ENCODE results near the gene SMAD2.
A peak's percentile ranks its signal among the peaks of the same experiment; 100 is the strongest.
"Not testable (repeated sequence)": the region's sequence is repeated elsewhere in the genome, so short reads cannot be mapped to it uniquely, and the experiment has no call there.

The SMAD2 gene

DNA sequence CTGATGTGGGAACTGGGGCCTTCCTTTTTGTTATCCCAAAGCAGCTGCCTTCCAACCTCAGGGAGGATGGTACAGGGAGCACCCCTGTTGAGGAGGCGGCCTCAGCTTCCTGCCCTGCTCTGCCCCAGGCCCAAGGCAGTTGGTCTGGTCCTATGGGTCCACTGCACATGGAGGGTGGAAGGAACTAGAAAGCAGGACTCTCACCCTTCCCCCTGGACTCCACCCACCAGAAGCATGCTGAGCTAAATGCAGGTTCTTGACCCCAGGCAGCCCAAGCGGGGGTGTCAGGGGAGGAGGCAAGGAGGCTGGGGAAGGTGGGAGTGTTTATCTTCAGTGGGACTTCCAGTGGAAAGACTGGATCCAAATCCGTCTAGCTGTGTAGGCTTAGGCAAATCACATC, 158.5 kb downstream of the SMAD2 start:
- Histone ChIP-seq H2AFZ (ENCODE audit: low read depth, low read length) (peak overlapping the region; percentile 91), H4K20me1 (ENCODE audit: insufficient read depth, low read length) (no peaks in the 10 kb centered on the region), H3K36me3 (replicated peaks; ENCODE audit: low read depth, low read length) (no peaks in the 10 kb centered on the region), H3K79me2 (ENCODE audit: low read length) (no peaks in the 10 kb centered on the region), H3K4me1 (ENCODE audit: low read length) (peaks cover 16% of the 10 kb centered on the region), H3K9ac (ENCODE audit: low read length) (no peak overlapping the region), H3K9me3 (ENCODE audit: insufficient read depth, low read length) (no peaks in the 10 kb centered on the region), H3K27ac (ENCODE audit: low read length) (no peak overlapping the region), H3K27me3 (ENCODE audit: low read depth, low read length) (peaks cover 19% of the 10 kb centered on the region; the same call in 1 of the 2 replicates), H3K4me2 (ENCODE audit: low read length) (no peak overlapping the region), H3K4me3 (ENCODE audit: low read length) (no peak overlapping the region)
- TF ChIP-seq EZH2phosphoT487 (IDR thresholded peaks at IDR 0.05; ENCODE audit: low read depth) = no peak
- TF ChIP-seq, protein P1, sequence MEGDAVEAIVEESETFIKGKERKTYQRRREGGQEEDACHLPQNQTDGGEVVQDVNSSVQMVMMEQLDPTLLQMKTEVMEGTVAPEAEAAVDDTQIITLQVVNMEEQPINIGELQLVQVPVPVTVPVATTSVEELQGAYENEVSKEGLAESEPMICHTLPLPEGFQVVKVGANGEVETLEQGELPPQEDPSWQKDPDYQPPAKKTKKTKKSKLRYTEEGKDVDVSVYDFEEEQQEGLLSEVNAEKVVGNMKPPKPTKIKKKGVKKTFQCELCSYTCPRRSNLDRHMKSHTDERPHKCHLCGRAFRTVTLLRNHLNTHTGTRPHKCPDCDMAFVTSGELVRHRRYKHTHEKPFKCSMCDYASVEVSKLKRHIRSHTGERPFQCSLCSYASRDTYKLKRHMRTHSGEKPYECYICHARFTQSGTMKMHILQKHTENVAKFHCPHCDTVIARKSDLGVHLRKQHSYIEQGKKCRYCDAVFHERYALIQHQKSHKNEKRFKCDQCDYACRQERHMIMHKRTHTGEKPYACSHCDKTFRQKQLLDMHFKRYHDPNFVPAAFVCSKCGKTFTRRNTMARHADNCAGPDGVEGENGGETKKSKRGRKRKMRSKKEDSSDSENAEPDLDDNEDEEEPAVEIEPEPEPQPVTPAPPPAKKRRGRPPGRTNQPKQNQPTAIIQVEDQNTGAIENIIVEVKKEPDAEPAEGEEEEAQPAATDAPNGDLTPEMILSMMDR (IDR thresholded peaks at IDR 0.05; ENCODE audit: low read depth, low read length) = no peak

DNA sequence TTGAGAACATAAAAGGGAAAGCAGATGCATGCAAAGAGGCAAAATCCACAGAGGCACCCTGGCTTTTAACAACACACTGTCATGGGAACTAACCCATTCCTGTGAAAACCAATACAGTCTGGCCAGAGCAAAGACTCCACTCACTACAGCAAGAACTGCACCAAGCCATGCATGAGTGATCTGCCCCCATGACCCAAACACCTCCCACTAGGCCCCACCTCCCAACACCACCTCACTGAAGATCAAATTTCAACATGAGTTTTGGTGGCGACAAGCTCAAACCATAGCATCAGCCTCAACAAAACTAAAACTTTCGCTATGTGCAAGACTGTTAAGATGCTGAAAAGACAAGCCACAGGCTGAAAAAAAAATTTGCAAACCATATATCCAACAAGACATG, 162.8 kb downstream of the SMAD2 start:
- no peaks in the 10 kb centered on the region for H3K79me2 ChIP-seq (ENCODE audit: low read length)
- H3K9me3 ChIP-seq (ENCODE audit: insufficient read depth, low read length) = no peaks in the 10 kb centered on the region
- no peak overlapping the region for H2AFZ ChIP-seq (ENCODE audit: low read depth, low read length)
- H3K9ac ChIP-seq (ENCODE audit: low read length) = no peak overlapping the region
- TF ChIP-seq EZH2phosphoT487 (IDR thresholded peaks at IDR 0.05; ENCODE audit: low read depth) = no peak
- TF ChIP-seq, protein P1 (IDR thresholded peaks at IDR 0.05; ENCODE audit: low read depth, low read length) = no peak
- peaks cover 12% of the 10 kb centered on the region for H3K4me1 ChIP-seq (ENCODE audit: low read length)
- no peak overlapping the region for H3K4me2 ChIP-seq (ENCODE audit: low read length)
- H4K20me1 ChIP-seq (ENCODE audit: insufficient read depth, low read length) = no peaks in the 10 kb centered on the region
- no peak overlapping the region for H3K27ac ChIP-seq (ENCODE audit: low read length)
- H3K27me3 ChIP-seq (ENCODE audit: low read depth, low read length) = peaks cover 1% of the 10 kb centered on the region; the same call in 1 of the 2 replicates
- H3K36me3 ChIP-seq (replicated peaks; ENCODE audit: low read depth, low read length) = no peaks in the 10 kb centered on the region
- no peak overlapping the region for H3K4me3 ChIP-seq (ENCODE audit: low read length)

DNA sequence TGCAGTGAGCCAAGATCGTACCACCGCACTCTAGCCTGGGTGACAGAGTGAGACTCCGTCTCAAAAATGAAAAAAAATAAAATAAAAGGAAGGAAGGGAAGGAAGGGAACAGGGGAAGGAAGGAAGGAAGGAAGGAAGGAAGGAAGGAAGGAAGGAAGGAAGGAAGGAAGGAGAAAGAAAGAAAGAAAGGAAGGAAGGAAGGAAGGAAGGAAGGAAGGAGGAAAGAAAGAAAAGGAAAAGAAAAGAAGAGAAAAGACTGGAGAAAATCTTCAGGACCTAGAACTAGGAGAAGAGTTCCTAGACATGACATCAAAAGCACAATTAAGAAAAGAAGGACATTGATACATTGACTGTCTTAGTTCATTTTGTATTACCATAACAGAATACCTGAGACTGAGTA, 163.3 kb downstream of the SMAD2 start:
- H3K9ac ChIP-seq (ENCODE audit: low read length); H3K4me2 ChIP-seq (ENCODE audit: low read length); H2AFZ ChIP-seq (ENCODE audit: low read depth, low read length): not testable (repeated sequence)

More for the DNA sequence above, 163.3 kb downstream of the SMAD2 start:
- H4K20me1 ChIP-seq (ENCODE audit: insufficient read depth, low read length); H3K9me3 ChIP-seq (ENCODE audit: insufficient read depth, low read length); H3K27me3 ChIP-seq (ENCODE audit: low read depth, low read length); H3K27ac ChIP-seq (ENCODE audit: low read length); H3K4me3 ChIP-seq (ENCODE audit: low read length); H3K79me2 ChIP-seq (ENCODE audit: low read length); H3K4me1 ChIP-seq (ENCODE audit: low read length); H3K36me3 ChIP-seq (replicated peaks; ENCODE audit: low read depth, low read length): not testable (repeated sequence)
